HCT116 (cell line): Measurements from ENCODE around the gene TBX5.

ENCODE experiments used
- SP1 ChIP-seq: IDR thresholded peaks from 2 replicates; pipeline ENCODE4 v1.6.1; 2012; ENCODE audit warnings: low read depth
- TF ChIP-seq, protein P1 (sequence below), 3 experiments: fragments of 200-600 bp in 1 of 3; sonication (generic) in 1 of 3; IDR thresholded peaks in 2 of 3; conservative IDR thresholded peaks in 1 of 3; 2 replicates each; pipeline ENCODE4 v1.5.1; 2012 to 2017; ENCODE audit warnings: low read depth in 2 of 3, low read length in 2 of 3, antibody characterized with exemption in 1 of 3, borderline replicate concordance in 1 of 3, control low read depth in 1 of 3, mild to moderate bottlenecking in 1 of 3, mixed read lengths in 1 of 3, mixed run types in 1 of 3, moderate library complexity in 1 of 3; ENCODE audit not compliant: insufficient read depth in 1 of 3

DNA sequence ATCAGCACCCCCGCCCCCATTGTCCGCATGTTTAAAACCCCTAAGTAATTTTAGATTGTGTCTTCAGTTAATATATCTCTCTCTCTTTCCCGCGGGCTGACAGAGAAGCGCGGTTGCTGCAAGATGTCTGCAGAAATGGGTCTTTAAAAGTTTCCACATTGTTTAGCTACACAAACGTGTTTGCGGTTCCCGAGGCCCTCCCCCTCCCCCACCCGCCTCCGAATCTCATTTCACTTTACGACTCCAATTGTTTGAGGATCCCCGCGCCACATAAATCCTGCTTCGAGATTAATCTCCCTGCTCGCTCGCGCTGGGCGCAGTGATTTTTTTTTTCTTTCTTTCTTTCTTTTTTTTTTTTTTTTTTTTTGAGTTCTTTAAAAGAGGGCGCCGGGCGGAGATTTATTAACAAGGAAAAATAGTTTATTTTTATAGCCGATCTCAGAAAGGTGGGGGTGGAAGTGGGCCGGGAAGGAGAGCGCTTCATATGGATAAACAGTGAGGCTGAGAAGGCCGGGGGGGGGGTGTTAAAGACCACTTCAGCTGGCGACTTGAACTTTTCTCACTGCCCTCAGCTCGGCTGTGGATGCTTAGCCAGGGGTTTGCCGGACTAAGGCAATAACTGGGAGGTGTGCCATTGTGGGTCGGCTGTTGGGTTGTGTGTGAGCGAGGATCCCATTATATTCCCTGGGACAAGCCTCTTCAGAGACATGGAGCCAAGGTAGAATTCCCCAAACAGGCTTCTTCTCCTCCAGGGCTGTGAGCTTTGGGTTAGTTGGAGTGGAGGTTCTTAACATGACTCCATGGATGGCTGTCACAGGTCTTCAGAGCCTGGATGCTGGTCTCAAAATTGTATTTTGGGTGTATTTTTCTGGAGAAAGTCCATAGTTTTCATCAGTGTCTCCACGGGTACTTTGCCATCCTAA lies 39.7 kb upstream of the TBX5 start:
- TF ChIP-seq SP1: no peak
- TF ChIP-seq, protein P1, sequence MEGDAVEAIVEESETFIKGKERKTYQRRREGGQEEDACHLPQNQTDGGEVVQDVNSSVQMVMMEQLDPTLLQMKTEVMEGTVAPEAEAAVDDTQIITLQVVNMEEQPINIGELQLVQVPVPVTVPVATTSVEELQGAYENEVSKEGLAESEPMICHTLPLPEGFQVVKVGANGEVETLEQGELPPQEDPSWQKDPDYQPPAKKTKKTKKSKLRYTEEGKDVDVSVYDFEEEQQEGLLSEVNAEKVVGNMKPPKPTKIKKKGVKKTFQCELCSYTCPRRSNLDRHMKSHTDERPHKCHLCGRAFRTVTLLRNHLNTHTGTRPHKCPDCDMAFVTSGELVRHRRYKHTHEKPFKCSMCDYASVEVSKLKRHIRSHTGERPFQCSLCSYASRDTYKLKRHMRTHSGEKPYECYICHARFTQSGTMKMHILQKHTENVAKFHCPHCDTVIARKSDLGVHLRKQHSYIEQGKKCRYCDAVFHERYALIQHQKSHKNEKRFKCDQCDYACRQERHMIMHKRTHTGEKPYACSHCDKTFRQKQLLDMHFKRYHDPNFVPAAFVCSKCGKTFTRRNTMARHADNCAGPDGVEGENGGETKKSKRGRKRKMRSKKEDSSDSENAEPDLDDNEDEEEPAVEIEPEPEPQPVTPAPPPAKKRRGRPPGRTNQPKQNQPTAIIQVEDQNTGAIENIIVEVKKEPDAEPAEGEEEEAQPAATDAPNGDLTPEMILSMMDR (IDR thresholded peaks at IDR 0.05 in 2 of 3, conservative IDR thresholded peaks at IDR 0.05 in 1 of 3; ENCODE audit: borderline replicate concordance in 1 of 3, insufficient read depth in 1 of 3, low read depth in 2 of 3, low read length in 2 of 3): no peak
